GM19351 (cell line): ENCODE measurements around the gene CDX1.

Experiments
- ATAC-seq: cut with Tn5 transposase; IDR thresholded peaks from one replicate; pipeline ENCODE4 v1.9.1; 2021; ENCODE audit warnings: mild to moderate bottlenecking, moderate library complexity; ENCODE audit not compliant: unreplicated experiment

Gene CDX1

GRCh38 chr5:150203832-150204589, 37.4 kb downstream of the CDX1 start:
- no peak for ATAC-seq

GRCh38 chr5:150204590-150204960, 38.0 kb downstream of the CDX1 start:
- ATAC-seq = no peak

- no peak for ATAC-seq
Measured at GRCh38 chr5:150206098-150206778, 39.7 kb downstream of the CDX1 start.

- ATAC-seq = no peak
Measured at GRCh38 chr5:150206779-150207115, 40.2 kb downstream of the CDX1 start.

DNA sequence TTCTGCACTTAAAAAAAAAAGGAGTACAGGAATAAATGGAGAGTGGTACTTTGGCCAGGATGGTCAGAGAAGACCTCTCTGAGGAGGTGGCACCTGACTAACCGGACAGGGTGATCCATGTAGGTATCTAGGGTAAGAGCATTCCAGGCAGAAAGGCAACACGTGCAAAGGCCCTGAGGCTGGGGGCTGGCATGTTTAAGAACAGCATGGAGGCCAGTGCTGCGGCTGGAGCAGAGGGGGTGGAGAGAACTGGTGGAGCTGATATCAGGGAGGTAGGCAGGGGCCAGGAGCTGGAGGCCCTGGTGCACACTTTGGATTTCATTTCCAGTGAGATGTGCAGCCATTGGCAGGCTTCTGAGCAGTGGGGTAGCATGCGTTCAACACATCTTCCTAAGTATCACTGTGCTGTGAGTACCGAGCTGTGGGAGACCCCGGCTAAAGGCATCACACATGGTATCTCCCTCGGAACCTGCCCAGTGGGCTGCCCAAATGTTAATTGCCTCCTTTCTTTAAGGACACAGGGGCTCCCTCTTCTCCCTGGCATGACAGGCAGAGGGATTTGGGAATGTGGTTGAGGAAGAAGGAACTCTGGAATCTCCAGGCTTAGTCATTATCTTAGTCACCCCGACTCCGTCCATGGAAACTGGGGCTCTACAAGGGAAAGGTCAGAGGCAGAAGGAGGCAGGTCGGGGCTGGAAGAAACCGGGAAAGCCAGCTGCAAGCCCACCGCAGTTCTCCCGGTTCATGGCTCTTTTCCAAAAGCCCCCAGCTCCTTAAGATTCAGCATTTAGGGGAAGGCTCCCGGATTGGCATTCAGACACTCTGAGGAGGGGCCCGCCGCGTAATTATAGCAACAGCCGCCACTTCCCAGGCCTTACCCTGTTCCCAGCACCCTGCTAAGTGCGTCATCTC, 41.9 kb downstream of the CDX1 start:
- no peak for ATAC-seq

GRCh38 chr5:150209099-150209635, 42.6 kb downstream of the CDX1 start:
- ATAC-seq = no peak

DNA sequence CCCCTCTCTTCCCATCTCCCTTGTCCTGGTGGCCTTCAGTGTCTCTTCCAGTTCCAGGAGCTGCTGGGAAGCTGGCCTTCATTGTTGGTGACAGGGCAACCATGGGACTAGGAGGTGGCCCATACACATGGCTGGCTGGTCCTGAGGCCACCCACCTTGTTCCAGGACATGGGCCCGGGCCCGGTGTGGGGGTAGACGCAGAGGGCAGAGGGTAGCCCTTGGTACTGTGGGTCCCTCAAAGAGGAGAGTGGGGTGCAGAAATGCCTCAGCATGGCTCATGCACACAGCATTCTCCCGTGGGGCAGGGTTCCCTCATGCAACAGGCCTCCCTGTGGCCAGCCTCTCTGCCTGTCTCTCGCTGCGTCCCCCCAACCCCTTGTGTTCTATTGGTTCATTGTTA, 44.1 kb downstream of the CDX1 start:
- ATAC-seq = no peak

DNA sequence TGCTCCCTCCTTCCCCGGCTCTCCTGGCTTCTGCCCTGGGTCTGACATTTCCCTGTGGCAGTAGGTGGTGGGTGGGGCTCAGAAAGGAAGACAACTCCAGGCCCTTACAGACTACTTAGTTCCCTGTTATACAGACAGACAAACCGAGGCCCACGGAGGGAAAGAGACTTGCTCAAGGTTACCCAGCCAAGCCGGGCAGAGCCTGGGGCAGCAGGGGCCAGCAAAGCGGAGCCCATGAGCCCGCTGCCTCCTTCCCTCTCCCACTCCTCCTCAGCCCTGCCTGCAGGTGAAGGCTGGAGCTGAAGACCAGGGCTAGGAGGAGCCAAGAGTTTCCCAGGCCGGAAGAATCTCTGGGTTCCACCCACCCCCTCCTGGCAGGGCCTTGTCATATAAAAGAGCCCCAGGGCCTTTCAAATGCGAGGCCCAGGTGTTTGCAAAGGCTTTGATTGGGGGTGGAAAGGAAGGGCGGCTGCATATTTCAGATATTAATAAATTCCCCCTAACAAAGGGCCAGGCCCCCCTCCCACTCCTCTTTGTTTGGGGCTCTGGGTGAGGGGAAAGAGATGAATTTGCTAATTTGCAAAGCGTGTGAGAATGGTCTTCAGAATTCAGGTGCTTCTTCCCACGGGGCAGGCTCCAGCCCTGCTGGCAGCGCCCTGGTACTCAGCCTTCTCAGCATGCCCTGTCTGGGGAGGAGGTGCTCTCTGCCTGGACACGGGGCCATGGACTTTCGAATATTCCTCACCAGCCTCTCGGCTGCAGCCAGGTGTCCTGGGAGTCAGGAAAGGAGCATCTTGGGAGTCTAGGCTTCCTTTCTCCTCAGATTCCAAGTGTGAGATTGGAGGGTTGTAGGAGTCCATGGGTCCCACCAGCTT, 44.8 kb downstream of the CDX1 start:
- no peak for ATAC-seq

GRCh38 chr5:150213530-150213929, 47.0 kb downstream of the CDX1 start:
- ATAC-seq = no peak

- no peak for ATAC-seq
Measured at GRCh38 chr5:150214289-150214688, 47.7 kb downstream of the CDX1 start.

DNA sequence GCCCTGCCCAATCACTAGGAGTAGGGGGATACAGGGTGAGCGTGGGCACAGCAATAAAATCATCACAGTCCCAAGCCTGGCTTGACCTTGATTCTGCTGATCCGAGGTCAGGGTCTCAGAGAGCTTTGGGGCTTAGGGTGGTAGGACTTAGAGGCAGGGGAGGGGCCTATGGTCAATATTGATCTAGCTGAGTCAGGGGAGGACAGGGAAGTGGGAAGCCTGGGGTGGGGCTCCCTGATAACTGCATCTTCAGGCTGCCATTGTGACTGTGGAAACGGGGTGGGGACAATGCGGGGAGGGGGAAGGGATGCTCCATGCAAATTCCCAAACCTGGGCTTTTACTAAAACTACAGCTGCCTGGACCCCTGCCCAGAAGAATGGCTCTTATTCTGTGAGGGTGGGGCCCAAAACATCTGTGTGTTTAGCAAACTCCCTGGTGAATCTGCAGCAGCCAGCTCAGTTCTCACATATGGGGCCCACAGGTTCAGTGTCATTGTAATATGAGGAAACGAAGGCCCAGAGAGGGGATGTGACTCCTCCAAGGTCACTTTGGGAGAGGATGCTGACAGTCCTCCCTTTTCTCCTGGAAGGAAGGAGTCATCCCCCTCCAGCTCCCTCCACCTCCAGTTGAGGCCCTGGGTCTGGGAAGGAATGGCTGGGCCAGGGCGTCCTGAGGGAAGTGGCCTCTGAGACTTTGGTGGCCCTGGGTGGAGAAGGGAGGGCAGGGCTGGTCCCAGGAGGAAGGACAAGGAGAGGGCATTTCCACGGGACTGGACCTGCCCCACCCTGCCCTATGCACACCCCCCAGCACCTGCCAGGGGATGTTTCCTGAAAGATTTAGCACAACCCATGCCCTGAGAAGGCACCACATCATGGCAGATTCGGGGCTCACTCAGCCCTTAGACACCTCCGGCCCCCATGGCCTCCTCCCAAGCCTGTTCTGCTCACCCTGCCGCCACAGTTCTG, 49.7 kb downstream of the CDX1 start:
- ATAC-seq = no peak

- no peak for ATAC-seq
Measured at GRCh38 chr5:150217038-150217437, 50.5 kb downstream of the CDX1 start.

- peak; percentile 97 for ATAC-seq
Measured at GRCh38 chr5:150217873-150218692, 51.5 kb downstream of the CDX1 start.

DNA sequence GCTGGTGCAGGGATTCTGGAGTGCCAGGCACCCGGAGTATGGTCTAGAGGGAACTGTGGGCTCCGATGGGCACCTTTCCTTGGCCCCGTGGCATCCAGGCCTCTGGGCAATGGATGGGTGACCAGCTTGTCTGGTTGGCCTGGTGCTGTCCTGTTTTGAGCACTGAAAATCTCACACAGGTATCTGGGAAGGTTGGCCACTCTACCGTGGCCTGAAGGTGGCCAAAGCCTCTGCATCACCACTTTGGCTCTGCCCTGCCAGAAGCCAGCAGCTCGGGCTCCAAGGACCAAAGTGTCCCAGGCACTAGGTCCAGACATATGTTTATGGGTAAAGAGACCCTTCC, 52.1 kb downstream of the CDX1 start:
- no peak for ATAC-seq

GRCh38 chr5:150219142-150219541, 52.6 kb downstream of the CDX1 start:
- no peak for ATAC-seq

DNA sequence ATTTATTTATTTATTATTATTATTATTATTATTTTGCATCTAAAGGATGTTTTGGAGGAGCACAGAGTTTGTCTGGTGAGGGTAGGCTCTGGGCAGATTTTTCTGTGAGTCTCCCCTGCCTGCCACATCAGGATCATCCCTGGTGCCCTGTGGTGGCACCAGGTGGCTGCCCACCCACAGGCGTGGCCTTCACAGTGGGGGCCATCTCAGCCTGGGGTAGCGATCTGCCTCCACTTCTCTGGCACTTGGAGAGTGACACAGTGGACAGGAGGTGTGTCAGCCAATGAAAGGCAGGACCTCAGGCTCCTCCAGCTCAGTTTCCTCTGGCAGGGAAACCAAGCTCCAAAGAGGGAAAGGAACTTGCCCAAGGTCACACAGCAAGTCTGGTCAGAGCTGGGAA, 53.3 kb downstream of the CDX1 start:
- no peak for ATAC-seq

GRCh38 chr5:150221471-150221870, 54.9 kb downstream of the CDX1 start:
- no peak for ATAC-seq

DNA sequence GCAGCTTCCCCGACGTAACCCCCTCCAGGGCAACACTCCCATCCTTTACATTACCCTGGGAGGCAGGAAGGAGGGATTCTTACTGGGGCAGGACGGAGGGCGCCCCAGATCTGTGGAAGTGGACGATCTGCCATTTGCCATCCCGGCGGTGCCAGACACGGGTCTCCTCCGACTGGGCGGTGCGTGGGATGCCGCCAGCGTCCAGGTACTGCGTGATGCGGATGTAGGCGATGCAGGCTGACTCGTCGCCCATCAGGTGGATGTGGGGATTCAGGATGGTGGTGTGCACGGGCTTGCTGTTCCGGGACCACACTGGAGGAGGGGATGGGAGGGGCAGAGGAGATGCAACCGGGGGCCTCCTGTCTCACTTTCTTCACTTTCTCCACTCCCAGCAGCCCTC, 56.3 kb downstream of the CDX1 start:
- no peak for ATAC-seq

DNA sequence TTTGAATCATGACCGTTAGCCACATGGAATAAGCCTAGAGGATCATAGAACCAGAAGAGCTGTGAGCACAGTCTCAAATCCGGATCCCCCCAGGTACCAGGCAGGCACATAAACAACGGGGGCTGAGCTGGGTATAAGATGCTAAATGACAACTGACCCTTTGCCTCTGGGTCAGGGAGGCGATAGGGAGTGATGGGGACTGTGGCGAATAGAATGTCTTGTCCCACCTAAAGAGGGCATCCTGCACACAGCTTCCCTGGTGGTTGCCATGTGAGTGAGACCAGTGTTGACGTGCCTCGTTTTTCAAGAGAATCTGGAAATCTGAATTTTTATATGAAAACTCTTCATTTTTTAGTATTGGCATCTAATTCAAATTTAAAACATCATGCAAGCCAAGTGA, 56.9 kb downstream of the CDX1 start:
- no peak for ATAC-seq
